Measurements from ENCODE around the gene DCAF6.

DNA sequence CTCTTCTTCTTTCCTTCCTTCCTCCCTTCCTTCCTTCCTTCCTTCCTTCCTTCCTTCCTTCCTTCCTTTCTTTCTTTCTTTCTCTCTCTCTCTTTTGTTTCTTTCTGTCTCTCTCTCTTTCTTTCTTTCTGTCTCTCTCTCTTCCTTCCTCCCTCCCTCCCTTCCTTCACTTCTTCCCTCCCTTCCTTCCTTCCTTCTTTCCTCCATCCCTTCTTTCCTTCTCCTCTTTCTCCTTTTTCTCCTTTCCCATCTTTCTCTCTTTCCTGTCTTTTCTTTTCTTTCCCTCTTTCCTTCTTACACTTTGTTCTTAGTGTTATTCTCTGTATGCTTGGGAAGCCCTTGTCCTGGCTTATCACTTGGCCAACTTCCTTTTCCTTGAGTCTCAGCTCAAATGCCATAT is 72.8 kb downstream of the DCAF6 start:
- no peak for TF ChIP-seq POLR2A (IDR thresholded peaks at IDR 0.05; ENCODE audit: low read length)
- no peak for TF ChIP-seq GATA1 (IDR thresholded peaks at IDR 0.05; ENCODE audit: low read depth, low read length)
